ENCODE data around the gene CYP19A1. TPM values are rescaled to one million over a fixed set of nuclear protein-coding genes. Genes with fewer than 3 reads are reported as not detected.

The CYP19A1 gene
- total and polyA plus RNA-seq, 2 of the 8 experiments (the other 6 are each of a cell fraction or from before 2014, with no cell fraction given): not detected

DNA sequence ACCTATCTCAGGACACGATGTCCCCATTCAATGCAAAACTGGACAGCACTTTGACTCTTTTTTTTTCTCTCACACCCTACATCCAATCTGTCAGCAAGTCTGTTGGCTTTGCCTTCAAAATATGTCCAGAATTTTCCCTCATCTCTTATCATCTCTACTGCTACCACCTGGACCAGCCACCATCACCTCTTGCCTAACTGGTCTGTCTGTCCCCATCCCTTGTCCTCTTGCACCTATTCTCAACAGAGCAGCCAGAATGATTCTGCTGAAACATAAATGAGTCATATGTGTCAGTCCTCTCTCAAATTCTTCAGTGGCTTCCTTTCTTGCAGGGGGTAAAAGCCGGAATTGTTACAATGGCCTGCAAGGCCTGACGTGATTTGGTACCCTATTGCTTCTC is 105.8 kb downstream of the CYP19A1 start:
- Histone ChIP-seq H3K23ac (ENCODE audit: insufficient read length) (no peak overlapping the region), H3K27me3 (replicated peaks in 1 of 4; ENCODE audit: control insufficient read depth in 3 of 4, extremely low read depth in 1 of 4, insufficient read depth in 3 of 4, low read length in 3 of 4) (no peaks in the 10 kb centered on the region), H3K79me1 (ENCODE audit: low read depth, low read length) (no peaks in the 10 kb centered on the region), H2BK12ac (ENCODE audit: low read depth, low read length) (no peak overlapping the region), H2BK20ac (ENCODE audit: low read length) (no peak overlapping the region), H4K5ac (ENCODE audit: insufficient read length, low read depth, low read length) (no peak overlapping the region), H2BK120ac (replicated peaks; ENCODE audit: low read depth, low read length) (no peak overlapping the region), H2AFZ (ENCODE audit: low read length) (no peak overlapping the region), H4K8ac (ENCODE audit: extremely low read depth, insufficient read depth, low read length) (no peak overlapping the region), H3K36me3 (ENCODE audit: control insufficient read depth in 2 of 4, insufficient read depth in 4 of 4, low read length in 3 of 4) (no peaks in the 10 kb centered on the region), H3K18ac (ENCODE audit: extremely low read depth, low read length) (no peak overlapping the region), H3K23me2 (ENCODE audit: low read depth, low read length) (no peaks in the 10 kb centered on the region), H4K20me1 (replicated peaks in 1 of 2; ENCODE audit: control insufficient read depth in 1 of 2, insufficient read depth in 2 of 2, low read length in 2 of 2) (no peaks in the 10 kb centered on the region), H3K4me3 (ENCODE audit: extremely low read depth in 1 of 4, insufficient read depth in 2 of 4, low read depth in 3 of 4, low read length in 4 of 4) (no peak overlapping the region), H3K9ac (replicated peaks in 1 of 4; ENCODE audit: extremely low read depth in 1 of 4, low read depth in 3 of 4, low read length in 3 of 4) (no peak overlapping the region), H3K27ac (ENCODE audit: low read depth, low read length) (no peak overlapping the region), H3K4me1 (replicated peaks in 1 of 4; ENCODE audit: control insufficient read depth in 3 of 4, insufficient read depth in 4 of 4, low read length in 3 of 4) (peaks cover 0 to 6% (median 2%) of the 10 kb centered on the region in 4 experiments; a peak in 3 of 7 replicates), H3K79me2 (ENCODE audit: control insufficient read depth in 1 of 2, insufficient read depth in 2 of 2, low read length in 2 of 2) (no peaks in the 10 kb centered on the region), H2BK15ac (ENCODE audit: low read length) (no peak overlapping the region), H3K4me2 (ENCODE audit: insufficient read depth in 1 of 2, low read depth in 2 of 2, low read length in 2 of 2) (no peak overlapping the region), H4K91ac (replicated peaks; ENCODE audit: insufficient read length, low read length) (no peak overlapping the region), H2BK5ac (ENCODE audit: low read depth, low read length) (no peak overlapping the region), H3K4ac (replicated peaks; ENCODE audit: insufficient read length, low read depth, low read length) (no peak overlapping the region), H3K56ac (replicated peaks; ENCODE audit: insufficient read length, low read depth, low read length) (no peak overlapping the region), H2AK5ac (ENCODE audit: low read depth, low read length) (no peak overlapping the region), H3K14ac (ENCODE audit: insufficient read length) (no peak overlapping the region), H3K9me3 (ENCODE audit: insufficient read depth in 2 of 2, low read depth in 1 of 2, low read length in 1 of 2) (no peaks in the 10 kb centered on the region)
- 96% methylated on average over 3 of the region's 3 CpGs; no CpG with 5 or more reads in 1 of the 2 experiments for WGBS, 2 experiments (ENCODE audit: extremely low coverage in 1 of 2, insufficient coverage in 1 of 2, insufficient read length in 1 of 2, insufficient replicate concordance in 2 of 2, low coverage in 1 of 2, low lambda C conversion rate in 2 of 2, missing lambda C conversion rate in 1 of 2)
- CTCF ChIA-PET (ENCODE audit: partially characterized antibody): interaction anchor here (0.8 to 7.4 kb wide), 2 partner anchors 55 to 147 kb away, joined by 3 to 93 read pairs; no protein-coding TSS in a partner anchor
- DNase-seq (ENCODE audit: low read depth in 1 of 2, low spot score in 2 of 2) (no peak), FAIRE-seq (no peak)
- POLR2A ChIA-PET (ENCODE audit: partially characterized antibody): no interaction called here
- TF ChIP-seq, protein P1, sequence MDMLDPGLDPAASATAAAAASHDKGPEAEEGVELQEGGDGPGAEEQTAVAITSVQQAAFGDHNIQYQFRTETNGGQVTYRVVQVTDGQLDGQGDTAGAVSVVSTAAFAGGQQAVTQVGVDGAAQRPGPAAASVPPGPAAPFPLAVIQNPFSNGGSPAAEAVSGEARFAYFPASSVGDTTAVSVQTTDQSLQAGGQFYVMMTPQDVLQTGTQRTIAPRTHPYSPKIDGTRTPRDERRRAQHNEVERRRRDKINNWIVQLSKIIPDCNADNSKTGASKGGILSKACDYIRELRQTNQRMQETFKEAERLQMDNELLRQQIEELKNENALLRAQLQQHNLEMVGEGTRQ (IDR thresholded peaks at IDR 0.05; ENCODE audit: low read length): no peak
- TF ChIP-seq MAFK (IDR thresholded peaks at IDR 0.05; ENCODE audit: low read depth, low read length) (no peak), BCL11A (IDR thresholded peaks at IDR 0.05; ENCODE audit: low read depth in 2 of 2, low read length in 2 of 2) (no peak), POU5F1 (IDR thresholded peaks at IDR 0.05; ENCODE audit: low read depth, low read length) (no peak), SRF (IDR thresholded peaks at IDR 0.05; ENCODE audit: low read depth, low read length) (no peak), TAF7 (optimal IDR thresholded peaks at IDR 0.05; ENCODE audit: borderline replicate concordance, low read depth, low read length) (no peak), POLR2AphosphoS5 (IDR thresholded peaks at IDR 0.05; ENCODE audit: low read depth, low read length) (no peak), NANOG (IDR thresholded peaks at IDR 0.05; ENCODE audit: insufficient read depth, low read depth, low read length, poor library complexity, severe bottlenecking) (no peak), NRF1 (IDR thresholded peaks at IDR 0.05; ENCODE audit: low read depth, low read length) (no peak)
- TF ChIP-seq, protein P2, sequence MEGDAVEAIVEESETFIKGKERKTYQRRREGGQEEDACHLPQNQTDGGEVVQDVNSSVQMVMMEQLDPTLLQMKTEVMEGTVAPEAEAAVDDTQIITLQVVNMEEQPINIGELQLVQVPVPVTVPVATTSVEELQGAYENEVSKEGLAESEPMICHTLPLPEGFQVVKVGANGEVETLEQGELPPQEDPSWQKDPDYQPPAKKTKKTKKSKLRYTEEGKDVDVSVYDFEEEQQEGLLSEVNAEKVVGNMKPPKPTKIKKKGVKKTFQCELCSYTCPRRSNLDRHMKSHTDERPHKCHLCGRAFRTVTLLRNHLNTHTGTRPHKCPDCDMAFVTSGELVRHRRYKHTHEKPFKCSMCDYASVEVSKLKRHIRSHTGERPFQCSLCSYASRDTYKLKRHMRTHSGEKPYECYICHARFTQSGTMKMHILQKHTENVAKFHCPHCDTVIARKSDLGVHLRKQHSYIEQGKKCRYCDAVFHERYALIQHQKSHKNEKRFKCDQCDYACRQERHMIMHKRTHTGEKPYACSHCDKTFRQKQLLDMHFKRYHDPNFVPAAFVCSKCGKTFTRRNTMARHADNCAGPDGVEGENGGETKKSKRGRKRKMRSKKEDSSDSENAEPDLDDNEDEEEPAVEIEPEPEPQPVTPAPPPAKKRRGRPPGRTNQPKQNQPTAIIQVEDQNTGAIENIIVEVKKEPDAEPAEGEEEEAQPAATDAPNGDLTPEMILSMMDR (IDR thresholded peaks at IDR 0.05; ENCODE audit: control extremely low read depth in 1 of 3, insufficient read depth in 1 of 3, low read depth in 1 of 3, low read length in 3 of 3): no peak
